Caco-2 (cell line): ENCODE results near the gene PLA2G1B. TPM values are rescaled to one million over a fixed set of nuclear protein-coding genes. Genes with fewer than 3 reads are reported as not detected.

Experiments
- BruUV-seq: library from RNA; stranded (reverse); fragments of 400-500 nt; replicated peaks from 2 replicates; lab custom pipeline; 2021; lab: Mats Ljungman, UMichigan
- CTCF ChIA-PET: fragments of 300-600 bp; sonication (Branson Sonifier 250); formaldehyde crosslinking; loops from one replicate; lab custom pipeline; 2022; ENCODE audit warnings: antibody characterized with exemption; lab: Charles Lee
- POLR2A ChIA-PET: fragments of 300-600 bp; sonication (Branson Sonifier 250); formaldehyde crosslinking; loops from one replicate; lab custom pipeline; 2022; ENCODE audit warnings: antibody characterized with exemption; lab: Charles Lee
- DNase-seq, 2 experiments: peaks; one replicate each; pipeline versions ENCODE4 v3.0.0 to v3.0.0-alpha.2; 2020 to 2022
- H3K27me3 ChIP-seq: replicated peaks from 2 replicates; pipeline ENCODE4 v1.6.0; 2011; ENCODE audit warnings: low read length; ENCODE audit not compliant: control insufficient read depth, insufficient read depth
- H3K36me3 ChIP-seq: 2 replicates; pipeline ENCODE4 v1.5.1; 2011; ENCODE audit warnings: low read length; ENCODE audit not compliant: control insufficient read depth, insufficient read depth
- H3K4me1 ChIP-seq: fragments of 250-450 bp; sonication (Bioruptor Pico); 2 replicates; pipeline ENCODE4 v1.5.1; 2020; ENCODE audit warnings: mild to moderate bottlenecking
- H3K4me3 ChIP-seq: 2 replicates; pipeline ENCODE4 v1.5.1; 2011; ENCODE audit warnings: low read depth, mild to moderate bottlenecking, control low read depth, low read length
- H3K9me3 ChIP-seq: fragments of 250-450 bp; sonication (Bioruptor Pico); 2 replicates; pipeline ENCODE4 v1.5.1; 2020; ENCODE audit warnings: mild to moderate bottlenecking, moderate library complexity
- H3K27ac Mint-ChIP-seq: one replicate; pipeline ENCODE4 v1.8.0; 2022; ENCODE audit warnings: mixed read lengths; ENCODE audit not compliant: unreplicated experiment
- H3K27me3 Mint-ChIP-seq: one replicate; pipeline ENCODE4 v1.8.0; 2022; ENCODE audit warnings: mixed read lengths; ENCODE audit not compliant: insufficient read depth, unreplicated experiment
- H3K36me3 Mint-ChIP-seq: one replicate; pipeline ENCODE4 v1.8.0; 2022; ENCODE audit warnings: mild to moderate bottlenecking, mixed read lengths; ENCODE audit not compliant: insufficient read depth, unreplicated experiment
- H3K4me1 Mint-ChIP-seq: one replicate; pipeline ENCODE4 v1.8.0; 2022; ENCODE audit warnings: low read depth, mixed read lengths; ENCODE audit not compliant: unreplicated experiment
- H3K4me3 Mint-ChIP-seq: one replicate; pipeline ENCODE4 v1.8.0; 2022; ENCODE audit warnings: mild to moderate bottlenecking, moderate library complexity, mixed read lengths; ENCODE audit not compliant: unreplicated experiment
- H3K9me3 Mint-ChIP-seq: one replicate; pipeline ENCODE4 v1.8.0; 2022; ENCODE audit warnings: mixed read lengths; ENCODE audit not compliant: unreplicated experiment
- intact Hi-C: fragments of 100-400 bp; cut with micrococcal nuclease; formaldehyde crosslinking; loops from one replicate; pipeline ENCODE4 v1.10.0; 2022; ENCODE audit not compliant: unreplicated experiment
- total RNA-seq: library from RNA; stranded (reverse); gene quantifications from 2 replicates; pipeline ENCODE4 v1.2.3, GENCODE V29; 2022
- TF ChIP-seq, protein P1 (sequence below), 2 experiments: fragments of 200-600 bp in 1 of 2; IDR thresholded peaks; 1 replicate in 1 of 2; 2 replicates in 1 of 2; pipeline versions ENCODE4 v1.5.1 to v1.8.0; 2011 to 2022; ENCODE audit warnings: antibody characterized with exemption in 1 of 2, control low read depth in 1 of 2, inconsistent platforms in 1 of 2, low read depth in 1 of 2, low read length in 1 of 2, mild to moderate bottlenecking in 1 of 2, moderate library complexity in 1 of 2; ENCODE audit not compliant: insufficient read depth in 1 of 2, severe bottlenecking in 1 of 2, unreplicated experiment in 1 of 2

The PLA2G1B gene
- total RNA-seq, 1 experiment from 2014 or later, result not detected

DNA sequence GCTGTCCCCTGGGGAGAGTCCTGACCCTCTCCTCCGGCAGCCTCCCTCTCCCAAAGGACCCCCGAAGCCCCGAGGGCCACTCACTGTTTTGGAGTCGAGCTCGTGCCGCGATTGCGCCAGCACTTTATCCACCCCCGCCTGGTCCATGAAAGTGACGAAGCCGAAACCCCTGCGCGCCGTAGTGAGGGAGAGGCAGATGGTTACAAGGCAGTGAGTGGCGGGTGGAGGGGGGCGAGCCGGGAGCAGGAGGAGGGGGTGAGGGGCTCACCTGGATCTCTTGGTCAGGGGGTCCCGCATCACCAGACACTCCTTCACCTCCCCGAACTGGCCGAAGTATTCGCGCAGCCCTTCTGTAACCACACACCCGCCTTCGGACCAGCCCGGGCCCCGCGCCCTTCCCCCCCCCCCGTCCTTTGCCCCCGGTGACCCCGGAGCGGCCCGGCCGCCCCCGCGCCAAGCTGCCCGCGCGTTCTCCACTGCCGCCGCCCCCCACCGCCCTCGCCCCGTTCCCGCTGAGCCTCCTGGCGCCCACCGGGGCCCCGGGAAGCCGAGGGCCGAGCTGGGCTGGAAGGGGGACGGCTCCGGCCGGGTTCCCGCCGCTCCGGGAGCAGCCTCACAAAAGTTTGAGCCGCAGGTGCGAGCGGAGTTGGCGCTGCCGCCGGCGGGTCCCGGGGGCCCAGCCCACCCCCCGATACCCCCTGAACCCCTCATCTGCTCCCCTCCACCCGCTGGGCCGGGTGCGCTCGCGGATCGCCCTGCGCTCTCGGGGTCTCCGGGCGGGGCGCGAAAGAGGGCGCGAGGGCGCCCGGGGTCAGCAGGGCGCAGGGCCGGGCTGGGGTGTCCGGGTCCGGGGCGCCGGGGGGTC lies 40.6 kb upstream of the PLA2G1B start:
- peaks cover 14% of the 10 kb centered on the region for H3K4me1 ChIP-seq
- H3K36me3 Mint-ChIP-seq, result peaks cover 8% of the 10 kb centered on the region
- H3K9me3 Mint-ChIP-seq, result no peaks in the 10 kb centered on the region
- POLR2A ChIA-PET, result interaction anchor here (0.6 kb wide), 1 partner anchor 1290 kb away, joined by 3 read pairs; no protein-coding TSS in a partner anchor
- H3K27me3 Mint-ChIP-seq, result peaks cover 21% of the 10 kb centered on the region
- intact Hi-C loops, result no loop called here
- H3K4me3 Mint-ChIP-seq, result peak overlapping the region; percentile 64
- peaks cover 2% of the 10 kb centered on the region; the same call in 1 of the 2 replicates for H3K27me3 ChIP-seq
- H3K9me3 ChIP-seq, result no peaks in the 10 kb centered on the region
- CTCF ChIA-PET, result interaction anchor here (1.5 kb wide), 1 partner anchor 61 kb away, joined by 7 read pairs; no protein-coding TSS in a partner anchor
- no peaks in the 10 kb centered on the region; the same call in 1 of the 2 replicates for H3K36me3 ChIP-seq
- BruUV-seq, result no TSS peak
- no peak overlapping the region for H3K27ac Mint-ChIP-seq
- DNase-seq, result no peak
- peak overlapping the region; percentile 69 for H3K4me3 ChIP-seq
- H3K4me1 Mint-ChIP-seq, result peaks cover 9% of the 10 kb centered on the region
- TF ChIP-seq, protein P1, sequence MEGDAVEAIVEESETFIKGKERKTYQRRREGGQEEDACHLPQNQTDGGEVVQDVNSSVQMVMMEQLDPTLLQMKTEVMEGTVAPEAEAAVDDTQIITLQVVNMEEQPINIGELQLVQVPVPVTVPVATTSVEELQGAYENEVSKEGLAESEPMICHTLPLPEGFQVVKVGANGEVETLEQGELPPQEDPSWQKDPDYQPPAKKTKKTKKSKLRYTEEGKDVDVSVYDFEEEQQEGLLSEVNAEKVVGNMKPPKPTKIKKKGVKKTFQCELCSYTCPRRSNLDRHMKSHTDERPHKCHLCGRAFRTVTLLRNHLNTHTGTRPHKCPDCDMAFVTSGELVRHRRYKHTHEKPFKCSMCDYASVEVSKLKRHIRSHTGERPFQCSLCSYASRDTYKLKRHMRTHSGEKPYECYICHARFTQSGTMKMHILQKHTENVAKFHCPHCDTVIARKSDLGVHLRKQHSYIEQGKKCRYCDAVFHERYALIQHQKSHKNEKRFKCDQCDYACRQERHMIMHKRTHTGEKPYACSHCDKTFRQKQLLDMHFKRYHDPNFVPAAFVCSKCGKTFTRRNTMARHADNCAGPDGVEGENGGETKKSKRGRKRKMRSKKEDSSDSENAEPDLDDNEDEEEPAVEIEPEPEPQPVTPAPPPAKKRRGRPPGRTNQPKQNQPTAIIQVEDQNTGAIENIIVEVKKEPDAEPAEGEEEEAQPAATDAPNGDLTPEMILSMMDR (IDR thresholded peaks at IDR 0.05; ENCODE audit: insufficient read depth in 1 of 2, low read depth in 1 of 2, low read length in 1 of 2, severe bottlenecking in 1 of 2, unreplicated experiment in 1 of 2), result no peak

DNA sequence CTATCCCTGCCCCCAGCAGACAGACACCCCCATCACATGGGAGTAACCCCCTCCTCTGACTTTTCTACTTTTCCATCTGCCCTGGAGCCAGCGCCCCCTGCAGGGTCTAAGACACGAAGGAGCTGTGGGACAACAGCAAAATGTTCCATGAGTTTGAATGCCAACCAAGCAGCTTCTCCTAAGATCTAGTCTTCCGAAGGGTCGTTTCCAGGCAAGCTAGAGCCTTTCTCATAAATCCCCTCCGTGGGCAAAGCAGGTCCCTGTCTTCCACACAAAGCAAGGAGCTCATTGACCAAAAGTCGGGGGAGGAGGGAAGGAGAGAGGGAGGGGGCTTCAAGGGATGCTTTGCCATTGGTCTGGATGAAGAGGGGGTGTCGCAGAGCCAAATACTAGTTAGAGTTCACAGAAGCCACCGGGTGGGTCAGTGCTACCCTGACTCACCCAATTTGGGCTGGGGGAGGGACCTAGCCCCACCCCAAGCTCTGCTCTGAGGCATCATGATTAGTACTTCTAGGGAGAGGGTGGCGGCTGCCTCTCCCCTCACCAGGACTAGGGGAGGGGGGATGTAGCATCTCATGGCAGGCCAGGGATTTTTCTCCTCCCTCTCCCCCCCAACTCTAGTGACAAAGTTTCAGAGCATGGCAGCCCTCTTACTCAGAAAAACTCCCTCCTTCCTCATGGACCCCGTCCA lies 39.8 kb upstream of the PLA2G1B start:
- POLR2A ChIA-PET, result interaction anchor here (0.6 kb wide), 1 partner anchor 1290 kb away, joined by 3 read pairs; no protein-coding TSS in a partner anchor
- no TSS peak for BruUV-seq

More for the DNA sequence above, 39.8 kb upstream of the PLA2G1B start:
- Mint-ChIP-seq H3K27me3 (peaks cover 21% of the 10 kb centered on the region), H3K36me3 (peaks cover 12% of the 10 kb centered on the region), H3K27ac (no peak overlapping the region), H3K9me3 (no peaks in the 10 kb centered on the region), H3K4me3 (peak overlapping the region; percentile 64), H3K4me1 (peaks cover 9% of the 10 kb centered on the region)
- H3K4me1 ChIP-seq, result peaks cover 14% of the 10 kb centered on the region
- CTCF ChIA-PET, result interaction anchor here (0.6 to 1.5 kb wide), 8 partner anchors 8 to 70 kb away, joined by 3 to 7 read pairs (median 4); partner anchors contain the start of gene COX6A1
- TF ChIP-seq, protein P1 (IDR thresholded peaks at IDR 0.05; ENCODE audit: insufficient read depth in 1 of 2, low read depth in 1 of 2, low read length in 1 of 2, severe bottlenecking in 1 of 2, unreplicated experiment in 1 of 2), result peak in 1 of 2 experiments; percentile 52
- peak overlapping the region; percentile 69 for H3K4me3 ChIP-seq
- H3K36me3 ChIP-seq, result no peaks in the 10 kb centered on the region; the same call in 1 of the 2 replicates
- H3K9me3 ChIP-seq, result no peaks in the 10 kb centered on the region
- peaks cover 2% of the 10 kb centered on the region; the same call in 1 of the 2 replicates for H3K27me3 ChIP-seq
- DNase-seq, result peak in 1 of 2 experiments; percentile 30
- intact Hi-C loops, result no loop called here
